HG03457 (cell line): ENCODE results near the gene CHRNA9.
"Not testable (repeated sequence)": the region's sequence is repeated elsewhere in the genome, so short reads cannot be mapped to it uniquely, and the experiment has no call there.

Source experiments
- ATAC-seq: cut with Tn5 transposase; IDR thresholded peaks from one replicate; pipeline ENCODE4 v1.9.1; 2021; ENCODE audit warnings: moderate number of reproducible peaks; ENCODE audit not compliant: unreplicated experiment

The CHRNA9 gene

GRCh38 chr4:40334591-40335524 lies at the start of gene CHRNA9:
Gene CHRNA9 (plus strand): TSS chr4:40335333. CDS start chr4:40335468, 135 bp downstream.
- ATAC-seq: no peak

GRCh38 chr4:40285692-40286091 lies 49.4 kb upstream of the CHRNA9 start:
- ATAC-seq: no peak

- ATAC-seq: no peak
Observed at GRCh38 chr4:40288566-40288965, 46.6 kb upstream of the CHRNA9 start.

- peak; percentile 50 for ATAC-seq
Observed at GRCh38 chr4:40289366-40290188, 45.6 kb upstream of the CHRNA9 start.

GRCh38 chr4:40290611-40291186 lies 44.4 kb upstream of the CHRNA9 start:
- ATAC-seq: not testable (repeated sequence)

GRCh38 chr4:40292313-40292759 lies 42.8 kb upstream of the CHRNA9 start:
- no peak for ATAC-seq

- ATAC-seq: no peak
Observed at GRCh38 chr4:40294339-40294738, 40.8 kb upstream of the CHRNA9 start.

GRCh38 chr4:40295030-40295429 lies 40.1 kb upstream of the CHRNA9 start:
- not testable (repeated sequence) for ATAC-seq

GRCh38 chr4:40295572-40295971 lies 39.6 kb upstream of the CHRNA9 start:
- ATAC-seq: no peak

GRCh38 chr4:40299126-40299525 lies 36.0 kb upstream of the CHRNA9 start:
- ATAC-seq: no peak

GRCh38 chr4:40299811-40300292 lies 35.3 kb upstream of the CHRNA9 start:
- no peak for ATAC-seq

GRCh38 chr4:40300371-40301162 lies 34.6 kb upstream of the CHRNA9 start:
- no peak for ATAC-seq

GRCh38 chr4:40301603-40302002 lies 33.5 kb upstream of the CHRNA9 start:
- peak; percentile 44 for ATAC-seq

- ATAC-seq: no peak
Observed at GRCh38 chr4:40303751-40304150, 31.4 kb upstream of the CHRNA9 start.

GRCh38 chr4:40305328-40306170 lies 29.6 kb upstream of the CHRNA9 start:
- peak; percentile 40 for ATAC-seq

- no peak for ATAC-seq
Observed at GRCh38 chr4:40306226-40306625, 28.9 kb upstream of the CHRNA9 start.

GRCh38 chr4:40306976-40307375 lies 28.2 kb upstream of the CHRNA9 start:
- no peak for ATAC-seq

- ATAC-seq: no peak
Observed at GRCh38 chr4:40307627-40308497, 27.3 kb upstream of the CHRNA9 start.
